Fibroblast of lung (primary cell): Measurements from ENCODE around the gene CSPG4.

ENCODE experiments used
- CTCF ChIP-seq, 2 donors: IDR thresholded peaks in 1 of 2; conservative IDR thresholded peaks in 1 of 2; 1 replicate in 1 of 2; 2 replicates in 1 of 2; pipeline ENCODE4 v1.5.1; 2011 to 2012; ENCODE audit warnings: low read length in 2 of 2, control low read depth in 1 of 2, inconsistent platforms in 1 of 2, low read depth in 1 of 2, mild to moderate bottlenecking in 1 of 2
- EZH2 ChIP-seq: IDR thresholded peaks from 2 replicates; pipeline ENCODE4 v1.5.1; 2012; ENCODE audit warnings: low read length, control low read depth, mild to moderate bottlenecking; ENCODE audit errors: missing control alignments

DNA sequence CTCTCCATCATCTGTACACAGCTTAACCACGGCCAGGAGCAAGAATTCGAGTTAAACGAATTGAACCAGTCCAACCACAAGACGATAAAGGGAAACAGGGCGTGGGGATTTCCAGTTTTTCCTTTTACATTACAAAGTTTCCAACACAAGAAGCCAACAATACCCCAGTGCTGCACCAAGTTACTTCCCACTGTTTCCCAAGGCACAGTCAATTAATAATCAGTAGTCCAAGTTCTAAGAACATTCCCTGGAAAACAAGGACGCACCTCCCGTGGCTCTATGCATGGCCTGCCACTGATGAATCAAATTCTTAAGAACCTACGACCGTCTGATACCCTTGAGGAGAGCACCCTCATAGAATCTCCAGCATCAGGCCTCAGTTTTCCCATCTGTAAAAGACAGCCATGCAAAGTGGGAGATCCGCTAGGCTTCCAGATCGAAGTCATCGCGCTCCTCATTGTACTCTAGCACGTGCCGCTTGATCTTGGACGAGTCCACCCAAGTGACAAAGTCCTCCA, 73.4 kb downstream of the CSPG4 start:
- TF ChIP-seq CTCF (conservative IDR thresholded peaks at IDR 0.05 in 1 of 2, IDR thresholded peaks at IDR 0.05 in 1 of 2; ENCODE audit: low read depth in 1 of 2, low read length in 2 of 2) (no peak), EZH2 (no peak)
